Hair follicle dermal papilla cell (primary cell): ENCODE results near the gene PPM1F. TPM values are rescaled to one million over a fixed set of nuclear protein-coding genes. Genes with fewer than 3 reads are reported as not detected.

Experiments used
- total RNA-seq: library from RNA; depleted of rRNA; stranded (reverse); fragments of >200 nt; gene quantifications from 2 replicates; pipeline ENCODE4 v1.2.3, GENCODE V29; 2012

Gene PPM1F
- 36.9 and 37.0 TPM in 2 replicates for total RNA-seq

DNA sequence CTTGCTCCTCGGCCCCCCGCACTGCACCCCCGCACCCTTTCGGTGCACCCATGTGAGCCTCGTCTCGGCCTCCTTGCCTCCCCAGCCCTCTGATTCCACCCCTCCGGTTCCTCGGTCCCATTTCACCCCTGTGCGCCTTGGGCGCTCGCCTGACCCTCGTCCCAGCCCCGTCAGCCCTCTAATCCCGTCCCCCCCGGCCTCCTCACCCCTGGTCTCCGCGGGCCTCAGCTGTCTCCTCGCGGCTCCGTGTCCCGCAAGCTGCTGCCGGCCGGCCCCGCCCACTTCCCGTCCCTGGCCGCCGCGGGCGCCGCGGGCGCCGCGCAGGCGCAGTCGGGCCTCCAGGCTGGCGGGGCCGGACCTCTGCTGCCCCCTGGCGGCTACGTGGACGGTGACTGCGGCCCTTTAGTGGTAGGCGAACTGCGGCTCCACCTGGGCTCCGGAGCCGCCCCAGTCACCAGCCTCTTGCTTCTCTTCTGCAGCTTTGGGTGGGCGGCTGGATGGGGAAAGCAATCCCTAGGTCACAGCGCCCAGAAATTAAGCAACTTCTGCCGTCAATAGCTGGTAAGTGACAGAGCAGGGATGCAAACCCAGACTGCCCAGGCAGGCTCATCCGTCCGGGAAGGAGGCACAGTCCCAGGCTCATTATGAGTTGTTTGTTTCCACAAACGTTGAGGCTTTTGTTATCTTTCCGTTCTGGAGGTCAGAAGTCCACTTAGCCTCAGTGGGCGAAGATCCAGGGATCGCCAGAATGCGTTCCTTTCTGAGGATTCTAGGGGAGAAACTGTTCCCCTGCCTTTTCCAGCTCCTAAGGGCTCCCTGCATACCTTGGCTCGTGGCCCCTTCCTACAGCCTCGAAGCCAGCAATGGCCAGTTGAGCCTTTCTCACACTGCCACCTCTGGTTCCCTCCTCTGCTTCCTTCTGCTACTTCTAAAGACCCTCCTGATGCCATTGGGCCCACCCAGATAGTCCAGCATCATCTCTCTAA, at the start of gene PPM1F:
Gene PPM1F (minus strand): TSS at position 263 of the 986 bp plus-strand sequence. CDS start 6,800 bp downstream, outside the sequence.

GRCh38 chr22:21982338-21982965, 29.8 kb upstream of the PPM1F start, which contains the start of gene TOP3B:
TOP3B (minus strand) TSS chr22:21982787; CDS start chr22:21975709, 7,078 bp downstream.

Other genes with a start within 250 kb of the PPM1F start
- gene YPEL1, start 217.1 kb downstream of the PPM1F start, total RNA-seq, result 0.49 and 0.73 TPM in 2 replicates
- 115 and 140 TPM in 2 replicates for gene MAPK1, start 85.2 kb downstream of the PPM1F start, total RNA-seq
- 26.5 and 26.6 TPM in 2 replicates for gene TOP3B, start 29.9 kb upstream of the PPM1F start, total RNA-seq